ENCODE measurements around the gene FBXL13. TPM values are rescaled to one million over a fixed set of nuclear protein-coding genes. Genes with fewer than 3 reads are reported as not detected.
A peak's percentile ranks its signal among the peaks of the same experiment; 100 is the strongest.
"Not testable (repeated sequence)": the region's sequence is repeated elsewhere in the genome, so short reads cannot be mapped to it uniquely, and the experiment has no call there.

FBXL13 gene
- total and polyA plus RNA-seq, 4 donors, result 2.2 to 8.9 (median 5.0) TPM

DNA sequence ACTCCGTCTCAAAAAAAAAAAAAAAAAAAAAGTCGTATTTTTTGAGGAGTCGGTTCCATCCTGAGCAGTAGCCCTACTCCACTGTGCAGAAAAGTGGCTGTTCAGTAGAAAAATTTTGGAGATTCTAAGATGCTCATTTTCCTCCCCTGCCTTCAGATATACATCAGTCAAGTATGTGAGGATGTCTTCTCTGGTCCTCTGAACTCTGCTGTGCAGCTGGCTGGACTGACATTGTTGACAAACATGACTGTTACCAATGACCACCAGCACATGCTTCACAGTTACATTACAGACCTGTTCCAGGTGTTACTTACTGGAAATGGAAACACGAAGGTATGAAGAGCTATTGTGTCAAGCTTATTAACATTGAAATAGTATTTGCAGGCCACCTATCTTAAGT is 17.7 kb upstream of the FBXL13 start:
- H3K27ac ChIP-seq (ENCODE audit: low read depth, low read length), result not testable (repeated sequence)
- WGBS (ENCODE audit: insufficient coverage), result no CpG with 5 or more reads among the region's 4 CpGs

GRCh38 chr7:103083210-103083609 is 8.6 kb upstream of the FBXL13 start:
- no peaks in the 10 kb centered on the region for H3K4me1 ChIP-seq (ENCODE audit: control insufficient read depth, insufficient read depth, low read length)
- no peak overlapping the region for H3K27ac ChIP-seq (ENCODE audit: low read depth, low read length)
- 83% methylated on average over 1 of the region's 3 CpGs for WGBS (ENCODE audit: insufficient coverage)
- no peaks in the 10 kb centered on the region for H3K27me3 ChIP-seq (ENCODE audit: control insufficient read depth, insufficient read depth, low read length)
- H3K9me3 ChIP-seq (ENCODE audit: control insufficient read depth, insufficient read depth, low read length), result no peaks in the 10 kb centered on the region
- H3K36me3 ChIP-seq (ENCODE audit: control insufficient read depth, insufficient read depth, low read length), result peaks cover 4% of the 10 kb centered on the region
- no peak overlapping the region for H3K4me3 ChIP-seq (ENCODE audit: low read depth, low read length)
- no peak for DNase-seq (ENCODE audit: low read depth in 4 of 6, low spot score in 6 of 6)

More for the DNA sequence above, 17.7 kb upstream of the FBXL13 start:
- DNase-seq (ENCODE audit: low read depth in 4 of 6, low spot score in 6 of 6); H3K27me3 ChIP-seq (ENCODE audit: control insufficient read depth, insufficient read depth, low read length); H3K9me3 ChIP-seq (ENCODE audit: control insufficient read depth, insufficient read depth, low read length); H3K4me1 ChIP-seq (ENCODE audit: control insufficient read depth, insufficient read depth, low read length); H3K36me3 ChIP-seq (ENCODE audit: control insufficient read depth, insufficient read depth, low read length); H3K4me3 ChIP-seq (ENCODE audit: low read depth, low read length): not testable (repeated sequence)

- H3K36me3 ChIP-seq (ENCODE audit: control insufficient read depth, insufficient read depth, low read length), result peaks cover 8% of the 10 kb centered on the region
- no peaks in the 10 kb centered on the region for H3K27me3 ChIP-seq (ENCODE audit: control insufficient read depth, insufficient read depth, low read length)
- H3K9me3 ChIP-seq (ENCODE audit: control insufficient read depth, insufficient read depth, low read length), result no peaks in the 10 kb centered on the region
- no CpG with 5 or more reads among the region's 1 CpG for WGBS (ENCODE audit: insufficient coverage)
- H3K4me3 ChIP-seq (ENCODE audit: low read depth, low read length), result no peak overlapping the region
- no peak for DNase-seq (ENCODE audit: low read depth in 4 of 6, low spot score in 6 of 6)
- H3K27ac ChIP-seq (ENCODE audit: low read depth, low read length), result no peak overlapping the region
- no peaks in the 10 kb centered on the region for H3K4me1 ChIP-seq (ENCODE audit: control insufficient read depth, insufficient read depth, low read length)
Measured at GRCh38 chr7:103082497-103082896, 7.9 kb upstream of the FBXL13 start.

DNA sequence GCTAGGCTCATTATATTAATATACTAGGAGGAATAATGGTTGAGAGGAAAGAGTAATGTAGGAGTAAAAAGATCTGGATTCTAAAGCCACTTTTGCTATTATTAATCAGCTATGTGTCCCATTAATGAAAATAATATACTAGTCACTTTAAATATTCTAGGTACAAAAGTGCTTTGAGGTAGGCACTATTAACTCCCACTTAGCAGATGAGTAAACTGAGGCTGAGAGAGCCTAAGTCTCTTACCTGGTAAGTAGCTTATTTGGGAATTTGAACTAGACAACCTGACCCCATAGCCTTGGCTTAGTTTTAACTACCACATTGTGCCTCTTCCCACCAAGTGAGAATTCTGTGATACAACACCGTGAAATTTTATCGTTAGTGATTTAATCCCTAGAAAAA is 6.3 kb upstream of the FBXL13 start:
- DNase-seq (ENCODE audit: low read depth in 4 of 6, low spot score in 6 of 6), result no peak
- no peaks in the 10 kb centered on the region for H3K27me3 ChIP-seq (ENCODE audit: control insufficient read depth, insufficient read depth, low read length)
- no peaks in the 10 kb centered on the region for H3K9me3 ChIP-seq (ENCODE audit: control insufficient read depth, insufficient read depth, low read length)
- H3K4me3 ChIP-seq (ENCODE audit: low read depth, low read length), result no peak overlapping the region
- WGBS (ENCODE audit: insufficient coverage), result no CpG with 5 or more reads among the region's 2 CpGs
- H3K27ac ChIP-seq (ENCODE audit: low read depth, low read length), result no peak overlapping the region
- peaks cover 8% of the 10 kb centered on the region for H3K36me3 ChIP-seq (ENCODE audit: control insufficient read depth, insufficient read depth, low read length)
- H3K4me1 ChIP-seq (ENCODE audit: control insufficient read depth, insufficient read depth, low read length), result peaks cover 8% of the 10 kb centered on the region

GRCh38 chr7:103079836-103080235 is 5.2 kb upstream of the FBXL13 start:
- H3K27ac ChIP-seq (ENCODE audit: low read depth, low read length), result no peak overlapping the region
- H3K27me3 ChIP-seq (ENCODE audit: control insufficient read depth, insufficient read depth, low read length), result no peaks in the 10 kb centered on the region
- DNase-seq (ENCODE audit: low read depth in 4 of 6, low spot score in 6 of 6), result no peak
- H3K9me3 ChIP-seq (ENCODE audit: control insufficient read depth, insufficient read depth, low read length), result no peaks in the 10 kb centered on the region
- peaks cover 11% of the 10 kb centered on the region for H3K4me1 ChIP-seq (ENCODE audit: control insufficient read depth, insufficient read depth, low read length)
- H3K36me3 ChIP-seq (ENCODE audit: control insufficient read depth, insufficient read depth, low read length), result peaks cover 7% of the 10 kb centered on the region
- no peak overlapping the region for H3K4me3 ChIP-seq (ENCODE audit: low read depth, low read length)
- WGBS (ENCODE audit: insufficient coverage), result no CpG with 5 or more reads among the region's 3 CpGs

DNA sequence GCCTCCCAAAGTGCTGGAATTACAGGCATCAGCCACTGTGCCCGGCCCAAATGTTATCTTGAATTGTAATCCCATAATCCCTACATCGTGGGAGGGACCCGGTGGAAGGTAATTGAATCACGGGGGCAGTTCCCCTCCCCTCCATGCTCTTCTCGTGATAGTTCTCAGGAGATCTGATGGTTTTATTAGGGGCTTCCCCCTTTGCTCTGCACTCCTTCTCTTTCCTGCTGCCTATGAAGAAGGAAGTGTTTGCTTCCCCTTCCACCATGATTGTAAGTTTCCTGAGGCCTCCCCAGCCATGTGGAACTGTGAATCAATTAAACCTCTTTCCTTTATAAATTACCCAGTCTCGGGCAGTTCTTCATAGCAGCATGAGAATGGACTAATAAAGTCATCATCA is 3.6 kb upstream of the FBXL13 start:
- not testable (repeated sequence) for H3K9me3 ChIP-seq (ENCODE audit: control insufficient read depth, insufficient read depth, low read length); H3K27ac ChIP-seq (ENCODE audit: low read depth, low read length); DNase-seq (ENCODE audit: low read depth in 4 of 6, low spot score in 6 of 6); H3K27me3 ChIP-seq (ENCODE audit: control insufficient read depth, insufficient read depth, low read length); H3K36me3 ChIP-seq (ENCODE audit: control insufficient read depth, insufficient read depth, low read length); H3K4me3 ChIP-seq (ENCODE audit: low read depth, low read length)
- peaks cover 11% of the 10 kb centered on the region for H3K4me1 ChIP-seq (ENCODE audit: control insufficient read depth, insufficient read depth, low read length)
- WGBS (ENCODE audit: insufficient coverage), result no CpG with 5 or more reads among the region's 6 CpGs

GRCh38 chr7:103077318-103077717 is 2.7 kb upstream of the FBXL13 start:
- Histone ChIP-seq H3K27me3 (ENCODE audit: control insufficient read depth, insufficient read depth, low read length) (no peaks in the 10 kb centered on the region), H3K9me3 (ENCODE audit: control insufficient read depth, insufficient read depth, low read length) (no peaks in the 10 kb centered on the region), H3K36me3 (ENCODE audit: control insufficient read depth, insufficient read depth, low read length) (peaks cover 4% of the 10 kb centered on the region), H3K27ac (ENCODE audit: low read depth, low read length) (no peak overlapping the region), H3K4me1 (ENCODE audit: control insufficient read depth, insufficient read depth, low read length) (peaks cover 11% of the 10 kb centered on the region), H3K4me3 (ENCODE audit: low read depth, low read length) (no peak overlapping the region)
- DNase-seq (ENCODE audit: low read depth in 4 of 6, low spot score in 6 of 6), result no peak
- 100% methylated on average over 1 of the region's 3 CpGs for WGBS (ENCODE audit: insufficient coverage)

- Histone ChIP-seq H3K4me3 (ENCODE audit: low read depth, low read length) (no peak overlapping the region), H3K9me3 (ENCODE audit: control insufficient read depth, insufficient read depth, low read length) (no peaks in the 10 kb centered on the region), H3K27ac (ENCODE audit: low read depth, low read length) (no peak overlapping the region), H3K36me3 (ENCODE audit: control insufficient read depth, insufficient read depth, low read length) (peaks cover 4% of the 10 kb centered on the region), H3K27me3 (ENCODE audit: control insufficient read depth, insufficient read depth, low read length) (no peaks in the 10 kb centered on the region), H3K4me1 (ENCODE audit: control insufficient read depth, insufficient read depth, low read length) (peaks cover 11% of the 10 kb centered on the region)
- WGBS (ENCODE audit: insufficient coverage), result 93% methylated on average over 6 of the region's 7 CpGs
- DNase-seq (ENCODE audit: low read depth in 4 of 6, low spot score in 6 of 6), result no peak
Measured at GRCh38 chr7:103076764-103077163, 2.2 kb upstream of the FBXL13 start.

DNA sequence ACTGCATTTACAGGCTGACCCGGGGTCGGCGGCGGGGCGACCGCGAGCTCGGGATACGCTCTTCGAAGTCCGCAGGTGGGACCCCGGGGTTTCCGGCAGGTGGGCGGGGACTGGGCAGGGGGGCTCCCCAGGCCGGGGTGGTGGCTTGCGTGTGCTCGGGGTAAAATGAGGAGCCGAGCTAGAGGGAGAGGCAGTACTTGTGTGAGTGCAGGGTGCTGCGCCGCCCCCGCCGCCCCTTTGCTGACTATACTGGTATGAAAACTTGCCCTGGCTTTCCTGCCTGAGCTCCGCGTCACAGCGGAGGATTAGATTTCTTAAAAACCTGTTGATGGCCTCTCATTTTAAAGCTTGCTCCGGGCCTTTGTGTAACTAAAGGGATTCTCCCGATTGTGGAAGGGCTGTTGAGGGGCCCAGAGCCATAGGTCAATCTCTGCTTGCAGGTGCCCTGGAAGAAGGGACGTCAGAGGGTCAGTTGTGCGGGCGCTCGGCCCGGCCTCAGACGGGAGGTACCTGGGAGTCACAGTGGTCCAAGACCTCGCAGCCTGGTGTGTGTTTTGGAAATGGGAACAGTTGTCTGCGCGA is 832 bp upstream of the FBXL13 start:
- WGBS (ENCODE audit: insufficient coverage), result 0% methylated on average over 36 of the region's 36 CpGs
- Histone ChIP-seq H3K4me3 (ENCODE audit: low read depth, low read length) (peak overlapping the region; percentile 92), H3K27ac (ENCODE audit: low read depth, low read length) (peak overlapping the region; percentile 71), H3K36me3 (ENCODE audit: control insufficient read depth, insufficient read depth, low read length) (peaks cover 4% of the 10 kb centered on the region), H3K27me3 (ENCODE audit: control insufficient read depth, insufficient read depth, low read length) (no peaks in the 10 kb centered on the region), H3K4me1 (ENCODE audit: control insufficient read depth, insufficient read depth, low read length) (peaks cover 11% of the 10 kb centered on the region), H3K9me3 (ENCODE audit: control insufficient read depth, insufficient read depth, low read length) (no peaks in the 10 kb centered on the region)
- DNase-seq (ENCODE audit: low read depth in 4 of 6, low spot score in 6 of 6), result peak in 4 of 6 donors; percentile 4 to 73 (median 44)

GRCh38 chr7:103073989-103074518 is 542 bp downstream of the FBXL13 start:
- peak overlapping the region; percentile 92 for H3K4me3 ChIP-seq (ENCODE audit: low read depth, low read length)
- peak in 1 of 6 donors; percentile 6 for DNase-seq (ENCODE audit: low read depth in 4 of 6, low spot score in 6 of 6)

More at GRCh38 chr7:103073989-103074518, 542 bp downstream of the FBXL13 start:
- H3K27ac ChIP-seq (ENCODE audit: low read depth, low read length), result peak overlapping the region; percentile 85
- 6% methylated on average over 6 of the region's 6 CpGs for WGBS (ENCODE audit: insufficient coverage)
- H3K4me1 ChIP-seq (ENCODE audit: control insufficient read depth, insufficient read depth, low read length), result peaks cover 11% of the 10 kb centered on the region
- H3K27me3 ChIP-seq (ENCODE audit: control insufficient read depth, insufficient read depth, low read length), result no peaks in the 10 kb centered on the region
- H3K36me3 ChIP-seq (ENCODE audit: control insufficient read depth, insufficient read depth, low read length), result peaks cover 5% of the 10 kb centered on the region
- no peaks in the 10 kb centered on the region for H3K9me3 ChIP-seq (ENCODE audit: control insufficient read depth, insufficient read depth, low read length)

Data from spinal cord (tissue), 10 donors.